Nephron progenitor cell (in vitro differentiated cells): ENCODE results near the gene UBASH3B.

Experiments used
- DNase-seq: peaks from one replicate; pipeline ENCODE4 v3.0.0; 2021
- H3K27ac Mint-ChIP-seq: 2 replicates; pipeline ENCODE4 v1.8.0; 2021; ENCODE audit warnings: mild to moderate bottlenecking, moderate library complexity, mixed read lengths
- H3K27me3 Mint-ChIP-seq: 2 replicates; pipeline ENCODE4 v1.8.0; 2021; ENCODE audit warnings: mild to moderate bottlenecking, low read depth, mixed read lengths; ENCODE audit not compliant: poor library complexity
- H3K36me3 Mint-ChIP-seq: 2 replicates; pipeline ENCODE4 v1.8.0; 2021; ENCODE audit warnings: low read depth, mixed read lengths
- H3K4me1 Mint-ChIP-seq: 2 replicates; pipeline ENCODE4 v1.8.0; 2021; ENCODE audit warnings: mixed read lengths
- H3K4me3 Mint-ChIP-seq: 2 replicates; pipeline ENCODE4 v1.8.0; 2021; ENCODE audit warnings: mild to moderate bottlenecking, moderate library complexity, mixed read lengths
- H3K9me3 Mint-ChIP-seq: 2 replicates; pipeline ENCODE4 v1.8.0; 2021; ENCODE audit warnings: mild to moderate bottlenecking, moderate library complexity, mixed read lengths
- TF ChIP-seq, protein P1 (sequence below): fragments of 200-600 bp; sonication (generic); IDR thresholded peaks from 2 replicates; pipeline ENCODE4 v1.5.0; 2021; ENCODE audit warnings: antibody characterized with exemption

UBASH3B gene

DNA sequence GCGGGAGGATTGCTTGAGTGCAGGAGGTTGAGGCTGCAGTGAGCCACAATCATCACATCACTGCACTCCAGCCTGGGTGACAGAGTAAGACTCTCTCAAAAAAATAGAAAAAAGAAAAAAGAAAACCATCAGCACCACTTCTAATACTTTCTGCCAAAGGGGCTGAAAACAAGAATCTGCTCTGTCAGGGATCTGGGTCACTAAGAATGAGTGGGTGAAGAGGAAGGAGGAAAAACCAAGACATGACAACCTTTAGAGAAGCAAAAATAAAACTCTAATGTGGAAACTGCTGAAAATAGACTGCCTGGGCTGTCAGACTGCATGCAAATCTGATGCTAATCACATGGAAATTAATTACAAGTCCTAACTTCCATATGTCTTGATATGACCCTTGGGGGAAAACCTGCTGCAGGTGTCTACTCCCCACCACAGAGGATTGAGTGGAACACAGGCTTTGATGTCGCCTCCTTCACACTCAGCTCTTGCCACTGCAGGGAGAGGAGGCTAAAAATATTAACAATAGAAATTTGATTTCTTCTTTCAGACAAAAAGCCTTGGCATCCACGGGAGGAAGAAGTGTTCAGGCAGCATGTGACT is 120.3 kb downstream of the UBASH3B start:
- no peaks in the 10 kb centered on the region for H3K9me3 Mint-ChIP-seq
- H3K4me3 Mint-ChIP-seq = no peak overlapping the region
- TF ChIP-seq, protein P1, sequence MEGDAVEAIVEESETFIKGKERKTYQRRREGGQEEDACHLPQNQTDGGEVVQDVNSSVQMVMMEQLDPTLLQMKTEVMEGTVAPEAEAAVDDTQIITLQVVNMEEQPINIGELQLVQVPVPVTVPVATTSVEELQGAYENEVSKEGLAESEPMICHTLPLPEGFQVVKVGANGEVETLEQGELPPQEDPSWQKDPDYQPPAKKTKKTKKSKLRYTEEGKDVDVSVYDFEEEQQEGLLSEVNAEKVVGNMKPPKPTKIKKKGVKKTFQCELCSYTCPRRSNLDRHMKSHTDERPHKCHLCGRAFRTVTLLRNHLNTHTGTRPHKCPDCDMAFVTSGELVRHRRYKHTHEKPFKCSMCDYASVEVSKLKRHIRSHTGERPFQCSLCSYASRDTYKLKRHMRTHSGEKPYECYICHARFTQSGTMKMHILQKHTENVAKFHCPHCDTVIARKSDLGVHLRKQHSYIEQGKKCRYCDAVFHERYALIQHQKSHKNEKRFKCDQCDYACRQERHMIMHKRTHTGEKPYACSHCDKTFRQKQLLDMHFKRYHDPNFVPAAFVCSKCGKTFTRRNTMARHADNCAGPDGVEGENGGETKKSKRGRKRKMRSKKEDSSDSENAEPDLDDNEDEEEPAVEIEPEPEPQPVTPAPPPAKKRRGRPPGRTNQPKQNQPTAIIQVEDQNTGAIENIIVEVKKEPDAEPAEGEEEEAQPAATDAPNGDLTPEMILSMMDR = no peak
- no peaks in the 10 kb centered on the region for H3K36me3 Mint-ChIP-seq
- peaks cover 12% of the 10 kb centered on the region for H3K27me3 Mint-ChIP-seq
- H3K4me1 Mint-ChIP-seq = peaks cover 37% of the 10 kb centered on the region
- H3K27ac Mint-ChIP-seq = no peak overlapping the region
- DNase-seq = no peak

DNA sequence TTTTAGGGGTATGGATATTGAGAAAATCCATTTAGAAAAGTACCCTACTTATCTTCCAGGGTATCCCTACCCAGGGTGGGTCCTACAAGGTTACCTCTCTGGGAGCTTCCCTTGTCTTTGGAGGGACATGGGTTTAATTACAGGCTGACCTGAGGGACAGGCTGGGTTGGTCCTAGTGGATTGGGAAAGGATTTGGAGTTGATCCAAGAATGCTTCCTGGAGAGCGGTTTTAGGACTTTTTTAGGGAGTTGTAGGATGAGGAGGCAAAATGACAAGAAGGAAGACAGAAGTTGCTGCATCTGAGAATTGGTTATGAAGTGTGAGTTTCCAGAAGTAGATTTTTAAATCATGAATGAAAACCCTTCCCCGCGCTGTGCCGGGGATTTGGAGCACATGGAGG is 121.0 kb downstream of the UBASH3B start:
- peaks cover 44% of the 10 kb centered on the region for H3K4me1 Mint-ChIP-seq
- no peak overlapping the region for H3K27ac Mint-ChIP-seq

DNA sequence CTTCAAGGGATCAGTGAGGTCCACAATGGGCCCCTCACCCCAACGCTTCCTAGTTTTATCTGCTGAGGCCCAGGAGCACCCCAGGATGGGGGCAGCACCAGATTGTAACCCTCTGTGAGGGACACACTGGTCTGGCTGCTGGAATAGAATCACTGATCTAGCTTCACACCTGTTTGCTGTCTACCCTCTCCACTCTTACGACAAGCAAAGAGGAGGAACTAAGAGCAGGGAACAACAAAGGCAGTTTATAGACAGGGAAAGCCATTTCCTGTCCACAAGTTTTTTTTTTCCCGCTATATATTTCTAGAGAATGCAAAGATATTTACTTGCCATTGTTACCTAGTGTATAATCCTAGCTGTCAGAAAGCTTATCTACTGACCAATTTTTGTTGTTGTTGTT is 121.8 kb downstream of the UBASH3B start:
- no peak for DNase-seq
- H3K27ac Mint-ChIP-seq = no peak overlapping the region
- TF ChIP-seq, protein P1 = no peak
- no peak overlapping the region for H3K4me3 Mint-ChIP-seq
- peaks cover 12% of the 10 kb centered on the region for H3K27me3 Mint-ChIP-seq
- no peaks in the 10 kb centered on the region for H3K36me3 Mint-ChIP-seq
- H3K4me1 Mint-ChIP-seq = peaks cover 44% of the 10 kb centered on the region
- no peaks in the 10 kb centered on the region for H3K9me3 Mint-ChIP-seq

More for the DNA sequence above, 121.0 kb downstream of the UBASH3B start:
- H3K4me3 Mint-ChIP-seq = no peak overlapping the region
- no peak for DNase-seq
- peaks cover 12% of the 10 kb centered on the region for H3K27me3 Mint-ChIP-seq
- no peaks in the 10 kb centered on the region for H3K9me3 Mint-ChIP-seq
- TF ChIP-seq, protein P1 = no peak
- H3K36me3 Mint-ChIP-seq = no peaks in the 10 kb centered on the region

DNA sequence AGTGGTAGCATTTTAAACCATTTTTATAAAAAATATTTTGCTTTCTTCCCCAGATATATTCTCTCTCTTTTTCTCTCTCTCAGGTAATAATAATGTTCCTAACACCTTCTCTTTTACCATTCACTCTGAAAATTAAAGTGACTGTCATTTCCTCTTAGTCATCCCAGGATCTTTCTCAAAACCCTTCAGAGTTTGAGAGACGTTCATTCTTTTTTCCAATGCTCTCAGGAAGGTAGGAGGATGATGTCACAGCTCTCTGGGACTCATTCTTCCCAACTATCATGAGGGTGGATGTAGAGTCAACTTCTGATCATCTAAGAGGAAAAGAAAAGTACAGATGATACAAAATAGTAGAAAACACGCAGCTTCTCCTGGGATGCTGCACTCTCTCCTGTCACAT is 122.6 kb downstream of the UBASH3B start:
- Mint-ChIP-seq H3K4me1 (peaks cover 44% of the 10 kb centered on the region), H3K36me3 (no peaks in the 10 kb centered on the region), H3K27ac (no peak overlapping the region), H3K4me3 (no peak overlapping the region), H3K27me3 (peaks cover 12% of the 10 kb centered on the region), H3K9me3 (no peaks in the 10 kb centered on the region)
- TF ChIP-seq, protein P1 = no peak
- DNase-seq = no peak

DNA sequence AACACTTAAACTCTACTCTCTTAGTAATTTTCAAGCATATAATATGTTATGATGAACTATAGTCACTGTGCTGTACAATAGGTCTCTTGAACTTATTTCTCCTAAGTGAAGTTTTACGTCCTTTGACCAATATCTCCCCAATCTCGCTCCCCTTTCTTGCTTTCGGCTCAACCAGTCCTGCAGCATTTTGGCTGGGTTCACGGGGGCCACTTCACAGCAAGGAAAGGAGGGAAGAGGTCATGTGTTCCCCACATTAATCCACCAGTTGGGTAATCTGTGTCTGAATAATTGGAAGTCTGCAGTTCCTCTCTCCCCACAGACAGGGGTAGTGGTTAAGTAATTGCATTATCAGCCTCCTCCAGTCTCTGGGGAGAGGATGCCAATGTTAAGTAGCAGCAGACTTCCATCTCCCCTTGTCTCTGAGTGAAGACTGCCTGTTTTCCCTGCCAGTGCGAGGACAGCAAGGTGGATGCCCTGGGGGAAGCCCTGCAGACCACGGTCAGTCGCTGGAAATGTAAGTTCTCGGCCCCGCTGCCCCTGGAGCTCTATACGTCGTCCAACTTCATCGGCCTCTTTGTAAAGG is 123.6 kb downstream of the UBASH3B start:
- Mint-ChIP-seq H3K36me3 (no peaks in the 10 kb centered on the region), H3K4me1 (peaks cover 39% of the 10 kb centered on the region), H3K27me3 (peaks cover 10% of the 10 kb centered on the region), H3K9me3 (no peaks in the 10 kb centered on the region), H3K4me3 (no peak overlapping the region), H3K27ac (no peak overlapping the region)
- DNase-seq = no peak
- TF ChIP-seq, protein P1 = no peak
